Parathyroid adenoma (tissue), 2 donors: Measurements from ENCODE around the gene LAMC2.
"Not testable (repeated sequence)": the region's sequence is repeated elsewhere in the genome, so short reads cannot be mapped to it uniquely, and the experiment has no call there.

Experiments
- H2AFZ ChIP-seq: fragments of 300-600 bp; sonication (generic); one replicate; pipeline ENCODE4 v1.7.0; 2017; ENCODE audit warnings: antibody characterized with exemption, mild to moderate bottlenecking
- H3K27ac ChIP-seq: fragments of 300-600 bp; sonication (generic); one replicate; pipeline ENCODE4 v1.7.0; 2017
- H3K27me3 ChIP-seq: fragments of 300-600 bp; sonication (generic); one replicate; pipeline ENCODE4 v1.7.0; 2017; ENCODE audit warnings: low read length; ENCODE audit not compliant: control insufficient read depth, insufficient read depth
- H3K36me3 ChIP-seq: fragments of 300-600 bp; sonication (generic); one replicate; pipeline ENCODE4 v1.7.0; 2017; ENCODE audit warnings: low read length; ENCODE audit not compliant: control insufficient read depth, insufficient read depth
- H3K4me1 ChIP-seq: fragments of 300-600 bp; sonication (generic); one replicate; pipeline ENCODE4 v1.7.0; 2017; ENCODE audit warnings: control low read depth
- H3K4me2 ChIP-seq: fragments of 300-600 bp; sonication (generic); one replicate; pipeline ENCODE4 v1.7.0; 2017; ENCODE audit warnings: low read length
- H3K4me3 ChIP-seq: fragments of 300-600 bp; sonication (generic); one replicate; pipeline ENCODE4 v1.7.0; 2017; ENCODE audit warnings: low read depth, low read length
- H3K79me2 ChIP-seq: fragments of 300-600 bp; sonication (generic); one replicate; pipeline ENCODE4 v1.7.0; 2017; ENCODE audit warnings: control low read depth
- H3K9ac ChIP-seq: fragments of 300-600 bp; sonication (generic); one replicate; pipeline ENCODE4 v1.7.0; 2017; ENCODE audit warnings: mild to moderate bottlenecking
- H3K9me3 ChIP-seq: fragments of 300-600 bp; sonication (generic); one replicate; pipeline ENCODE4 v1.7.0; 2017; ENCODE audit warnings: low read length; ENCODE audit not compliant: control insufficient read depth
- TF ChIP-seq, protein P1 (sequence below): fragments of 300-600 bp; sonication (generic); IDR thresholded peaks from one replicate; pipeline ENCODE4 v1.7.0; 2017; ENCODE audit warnings: antibody characterized with exemption, mild to moderate bottlenecking
- donor health status: primary hyperparathyroidism.

The LAMC2 gene

DNA sequence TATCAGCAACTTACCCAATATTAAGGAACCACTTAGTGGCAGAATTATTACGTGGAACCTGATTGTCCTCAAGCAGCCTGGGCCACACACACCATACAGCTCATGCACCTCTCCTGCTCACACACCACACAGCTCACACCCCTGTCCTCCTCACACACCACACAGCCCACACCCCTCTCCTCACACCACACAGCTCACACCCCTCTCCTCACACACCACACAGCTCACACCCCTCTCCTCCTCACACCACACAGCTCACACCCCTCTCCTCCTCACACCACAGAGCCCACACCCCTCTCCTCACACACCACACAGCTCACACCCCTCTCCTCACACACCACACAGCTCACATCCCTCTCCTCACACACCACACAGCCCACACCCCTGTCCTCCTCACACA, 36.8 kb upstream of the LAMC2 start:
- H2AFZ ChIP-seq: no peak overlapping the region
- H3K27ac ChIP-seq: no peak overlapping the region
- no peak overlapping the region for H3K4me3 ChIP-seq
- no peaks in the 10 kb centered on the region for H3K4me1 ChIP-seq
- H3K9me3 ChIP-seq: no peaks in the 10 kb centered on the region
- no peak overlapping the region for H3K4me2 ChIP-seq
- no peaks in the 10 kb centered on the region for H3K79me2 ChIP-seq
- H3K9ac ChIP-seq: no peak overlapping the region
- no peaks in the 10 kb centered on the region for H3K36me3 ChIP-seq
- TF ChIP-seq, protein P1, sequence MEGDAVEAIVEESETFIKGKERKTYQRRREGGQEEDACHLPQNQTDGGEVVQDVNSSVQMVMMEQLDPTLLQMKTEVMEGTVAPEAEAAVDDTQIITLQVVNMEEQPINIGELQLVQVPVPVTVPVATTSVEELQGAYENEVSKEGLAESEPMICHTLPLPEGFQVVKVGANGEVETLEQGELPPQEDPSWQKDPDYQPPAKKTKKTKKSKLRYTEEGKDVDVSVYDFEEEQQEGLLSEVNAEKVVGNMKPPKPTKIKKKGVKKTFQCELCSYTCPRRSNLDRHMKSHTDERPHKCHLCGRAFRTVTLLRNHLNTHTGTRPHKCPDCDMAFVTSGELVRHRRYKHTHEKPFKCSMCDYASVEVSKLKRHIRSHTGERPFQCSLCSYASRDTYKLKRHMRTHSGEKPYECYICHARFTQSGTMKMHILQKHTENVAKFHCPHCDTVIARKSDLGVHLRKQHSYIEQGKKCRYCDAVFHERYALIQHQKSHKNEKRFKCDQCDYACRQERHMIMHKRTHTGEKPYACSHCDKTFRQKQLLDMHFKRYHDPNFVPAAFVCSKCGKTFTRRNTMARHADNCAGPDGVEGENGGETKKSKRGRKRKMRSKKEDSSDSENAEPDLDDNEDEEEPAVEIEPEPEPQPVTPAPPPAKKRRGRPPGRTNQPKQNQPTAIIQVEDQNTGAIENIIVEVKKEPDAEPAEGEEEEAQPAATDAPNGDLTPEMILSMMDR: no peak
- H3K27me3 ChIP-seq: no peaks in the 10 kb centered on the region

DNA sequence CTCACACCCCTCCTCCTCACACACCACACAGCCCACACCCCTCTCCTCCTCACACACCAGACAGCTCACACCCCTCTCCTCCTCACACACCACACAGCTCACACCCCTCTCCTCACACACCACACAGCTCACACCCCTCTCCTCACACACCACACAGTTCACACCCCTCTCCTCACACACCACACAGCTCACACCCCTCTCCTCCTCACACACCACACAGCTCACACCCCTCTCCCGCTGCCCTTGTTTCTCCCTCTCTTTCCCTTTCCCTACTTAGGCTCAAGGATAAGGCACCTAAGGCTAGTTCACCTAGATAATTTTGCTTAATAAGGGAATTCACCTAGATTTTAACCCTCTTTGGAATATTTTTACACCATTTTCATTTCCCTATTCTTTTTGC, 36.0 kb upstream of the LAMC2 start:
- not testable (repeated sequence) for H2AFZ ChIP-seq, H3K4me3 ChIP-seq, H3K79me2 ChIP-seq, H3K9ac ChIP-seq, H3K27ac ChIP-seq, H3K27me3 ChIP-seq, H3K4me1 ChIP-seq, H3K9me3 ChIP-seq, H3K36me3 ChIP-seq, H3K4me2 ChIP-seq

GRCh38 chr1:183150445-183150844, 35.6 kb upstream of the LAMC2 start:
- Histone ChIP-seq H3K27me3 (no peaks in the 10 kb centered on the region), H3K9me3 (no peaks in the 10 kb centered on the region), H3K79me2 (no peaks in the 10 kb centered on the region), H2AFZ (no peak overlapping the region), H3K4me2 (no peak overlapping the region), H3K4me3 (no peak overlapping the region), H3K36me3 (no peaks in the 10 kb centered on the region), H3K27ac (no peak overlapping the region), H3K9ac (no peak overlapping the region), H3K4me1 (no peaks in the 10 kb centered on the region)
- TF ChIP-seq, protein P1: no peak

DNA sequence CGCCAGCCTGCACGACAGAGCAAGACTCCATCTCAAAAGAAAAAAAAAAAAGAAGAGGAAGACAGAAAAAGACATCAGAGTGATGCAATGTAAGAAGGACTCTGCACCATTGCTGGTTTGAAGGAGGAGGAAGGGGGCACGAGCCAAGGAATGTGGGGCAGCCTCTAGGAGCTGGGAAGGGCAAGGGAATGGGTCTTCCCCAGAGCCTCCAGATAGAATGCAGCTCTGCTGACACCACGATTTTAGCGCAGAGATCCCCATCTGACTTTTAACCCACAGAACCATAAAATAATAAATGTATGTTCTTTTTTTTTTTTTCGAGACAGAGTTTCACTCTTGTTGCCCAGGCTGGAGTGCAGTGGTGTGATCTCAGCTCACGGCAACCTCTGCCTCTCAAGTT, 33.9 kb upstream of the LAMC2 start:
- TF ChIP-seq, protein P1: no peak
- Histone ChIP-seq H3K36me3 (no peaks in the 10 kb centered on the region), H3K9ac (no peak overlapping the region)

GRCh38 chr1:183155939-183156338, 30.1 kb upstream of the LAMC2 start:
- Histone ChIP-seq H3K4me3 (no peak overlapping the region), H3K36me3 (no peaks in the 10 kb centered on the region), H2AFZ (no peak overlapping the region), H3K4me2 (no peak overlapping the region), H3K9ac (no peak overlapping the region), H3K4me1 (no peaks in the 10 kb centered on the region), H3K79me2 (no peaks in the 10 kb centered on the region), H3K9me3 (no peaks in the 10 kb centered on the region), H3K27me3 (no peaks in the 10 kb centered on the region), H3K27ac (no peak overlapping the region)
- TF ChIP-seq, protein P1: no peak

More for the DNA sequence above, 33.9 kb upstream of the LAMC2 start:
- Histone ChIP-seq H3K27me3 (no peaks in the 10 kb centered on the region), H2AFZ (no peak overlapping the region), H3K4me3 (no peak overlapping the region), H3K9me3 (no peaks in the 10 kb centered on the region), H3K4me2 (no peak overlapping the region), H3K79me2 (no peaks in the 10 kb centered on the region), H3K27ac (no peak overlapping the region), H3K4me1 (no peaks in the 10 kb centered on the region)
